ENCODE data around the gene SORBS1. TPM values are rescaled to one million over a fixed set of nuclear protein-coding genes. Genes with fewer than 3 reads are reported as not detected.

Gene SORBS1
- total and polyA plus RNA-seq, 3 experiments from 2014 or later = 0.28 to 1.7 (median 0.92) TPM

- no peak overlapping the region for H3K27ac ChIP-seq (ENCODE audit: low read depth, low read length)
- CTCF ChIA-PET = no interaction called here
- POLR2A ChIA-PET = no interaction called here
- H3K27me3 Mint-ChIP-seq = no peaks in the 10 kb centered on the region
- peaks cover 0 to 4% (median 0%) of the 10 kb centered on the region in 3 donors for H3K36me3 Mint-ChIP-seq
- H3K36me3 ChIP-seq (ENCODE audit: insufficient read depth, low read length) = no peaks in the 10 kb centered on the region
- no peaks in the 10 kb centered on the region for H3K4me1 Mint-ChIP-seq
- H3K4me3 ChIP-seq (ENCODE audit: low read length) = no peak overlapping the region
- H3K27me3 ChIP-seq (ENCODE audit: insufficient read depth, low read length, poor library complexity, severe bottlenecking) = no peaks in the 10 kb centered on the region
- no peak overlapping the region for H3K4me3 Mint-ChIP-seq
- H3K9me3 Mint-ChIP-seq = no peaks in the 10 kb centered on the region
- no peak for DNase-seq
- no peaks in the 10 kb centered on the region for H3K9me3 ChIP-seq (ENCODE audit: low read length)
- no peaks in the 10 kb centered on the region for H3K4me1 ChIP-seq (ENCODE audit: insufficient read depth, low read length)
- no peak overlapping the region for H3K27ac Mint-ChIP-seq
Observed at GRCh38 chr10:95414844-95415485, 146.2 kb downstream of the SORBS1 start.

GRCh38 chr10:95414016-95414830 is 146.9 kb downstream of the SORBS1 start:
- H3K9me3 Mint-ChIP-seq = no peaks in the 10 kb centered on the region
- CTCF ChIA-PET = interaction anchor here (0.7 kb wide), 1 partner anchor 120 kb away, joined by 3 read pairs; no protein-coding TSS in a partner anchor

GRCh38 chr10:95413588-95413987 is 147.6 kb downstream of the SORBS1 start:
- Mint-ChIP-seq H3K4me3 (no peak overlapping the region), H3K27ac (no peak overlapping the region), H3K36me3 (peaks cover 0 to 4% (median 0%) of the 10 kb centered on the region in 3 donors), H3K4me1 (no peaks in the 10 kb centered on the region), H3K27me3 (no peaks in the 10 kb centered on the region), H3K9me3 (no peaks in the 10 kb centered on the region)
- Histone ChIP-seq H3K9me3 (ENCODE audit: low read length) (no peaks in the 10 kb centered on the region), H3K36me3 (ENCODE audit: insufficient read depth, low read length) (no peaks in the 10 kb centered on the region), H3K27ac (ENCODE audit: low read depth, low read length) (no peak overlapping the region), H3K27me3 (ENCODE audit: insufficient read depth, low read length, poor library complexity, severe bottlenecking) (no peaks in the 10 kb centered on the region), H3K4me3 (ENCODE audit: low read length) (no peak overlapping the region), H3K4me1 (ENCODE audit: insufficient read depth, low read length) (no peaks in the 10 kb centered on the region)
- DNase-seq = no peak
- ChIA-PET CTCF (interaction anchor here (0.7 to 0.8 kb wide), 2 partner anchors 12 to 119 kb away, joined by 3 read pairs; no protein-coding TSS in a partner anchor), POLR2A (no interaction called here)

More at GRCh38 chr10:95414016-95414830, 146.9 kb downstream of the SORBS1 start:
- DNase-seq = no peak
- Mint-ChIP-seq H3K27me3 (no peaks in the 10 kb centered on the region), H3K27ac (no peak overlapping the region), H3K36me3 (peaks cover 0 to 4% (median 0%) of the 10 kb centered on the region in 3 donors), H3K4me1 (no peaks in the 10 kb centered on the region), H3K4me3 (no peak overlapping the region)
- Histone ChIP-seq H3K27ac (ENCODE audit: low read depth, low read length) (no peak overlapping the region), H3K4me1 (ENCODE audit: insufficient read depth, low read length) (no peaks in the 10 kb centered on the region), H3K36me3 (ENCODE audit: insufficient read depth, low read length) (no peaks in the 10 kb centered on the region), H3K27me3 (ENCODE audit: insufficient read depth, low read length, poor library complexity, severe bottlenecking) (no peaks in the 10 kb centered on the region), H3K9me3 (ENCODE audit: low read length) (no peaks in the 10 kb centered on the region), H3K4me3 (ENCODE audit: low read length) (no peak overlapping the region)
- POLR2A ChIA-PET = no interaction called here

GRCh38 chr10:95411635-95412034 is 149.5 kb downstream of the SORBS1 start:
- H3K4me1 Mint-ChIP-seq = no peaks in the 10 kb centered on the region
- Histone ChIP-seq H3K4me3 (ENCODE audit: low read length) (no peak overlapping the region), H3K27me3 (ENCODE audit: insufficient read depth, low read length, poor library complexity, severe bottlenecking) (no peaks in the 10 kb centered on the region), H3K4me1 (ENCODE audit: insufficient read depth, low read length) (no peaks in the 10 kb centered on the region), H3K27ac (ENCODE audit: low read depth, low read length) (no peak overlapping the region), H3K9me3 (ENCODE audit: low read length) (no peaks in the 10 kb centered on the region), H3K36me3 (ENCODE audit: insufficient read depth, low read length) (no peaks in the 10 kb centered on the region)
- CTCF ChIA-PET = no interaction called here
- no peaks in the 10 kb centered on the region for H3K9me3 Mint-ChIP-seq
- no peak for DNase-seq
- peaks cover 0 to 4% (median 0%) of the 10 kb centered on the region in 3 donors for H3K36me3 Mint-ChIP-seq
- H3K27ac Mint-ChIP-seq = no peak overlapping the region
- H3K4me3 Mint-ChIP-seq = no peak overlapping the region
- POLR2A ChIA-PET = no interaction called here
- peaks cover 0 to 3% of the 10 kb centered on the region in 2 donors for H3K27me3 Mint-ChIP-seq

GRCh38 chr10:95408983-95409873 is 151.9 kb downstream of the SORBS1 start:
- no peaks in the 10 kb centered on the region for H3K9me3 ChIP-seq (ENCODE audit: low read length)
- no peak for DNase-seq
- no peaks in the 10 kb centered on the region for H3K4me1 ChIP-seq (ENCODE audit: insufficient read depth, low read length)
- ChIA-PET CTCF (no interaction called here), POLR2A (no interaction called here)
- H3K27me3 ChIP-seq (ENCODE audit: insufficient read depth, low read length, poor library complexity, severe bottlenecking) = no peaks in the 10 kb centered on the region
- H3K27ac Mint-ChIP-seq = no peak overlapping the region
- no peaks in the 10 kb centered on the region for H3K36me3 ChIP-seq (ENCODE audit: insufficient read depth, low read length)
- no peak overlapping the region for H3K27ac ChIP-seq (ENCODE audit: low read depth, low read length)
- peaks cover 0 to 7% of the 10 kb centered on the region in 2 donors for H3K27me3 Mint-ChIP-seq
- H3K36me3 Mint-ChIP-seq = peaks cover 0 to 4% (median 0%) of the 10 kb centered on the region in 3 donors
- no peaks in the 10 kb centered on the region for H3K4me1 Mint-ChIP-seq
- H3K9me3 Mint-ChIP-seq = no peaks in the 10 kb centered on the region
- no peak overlapping the region for H3K4me3 ChIP-seq (ENCODE audit: low read length)
- H3K4me3 Mint-ChIP-seq = no peak overlapping the region

DNA sequence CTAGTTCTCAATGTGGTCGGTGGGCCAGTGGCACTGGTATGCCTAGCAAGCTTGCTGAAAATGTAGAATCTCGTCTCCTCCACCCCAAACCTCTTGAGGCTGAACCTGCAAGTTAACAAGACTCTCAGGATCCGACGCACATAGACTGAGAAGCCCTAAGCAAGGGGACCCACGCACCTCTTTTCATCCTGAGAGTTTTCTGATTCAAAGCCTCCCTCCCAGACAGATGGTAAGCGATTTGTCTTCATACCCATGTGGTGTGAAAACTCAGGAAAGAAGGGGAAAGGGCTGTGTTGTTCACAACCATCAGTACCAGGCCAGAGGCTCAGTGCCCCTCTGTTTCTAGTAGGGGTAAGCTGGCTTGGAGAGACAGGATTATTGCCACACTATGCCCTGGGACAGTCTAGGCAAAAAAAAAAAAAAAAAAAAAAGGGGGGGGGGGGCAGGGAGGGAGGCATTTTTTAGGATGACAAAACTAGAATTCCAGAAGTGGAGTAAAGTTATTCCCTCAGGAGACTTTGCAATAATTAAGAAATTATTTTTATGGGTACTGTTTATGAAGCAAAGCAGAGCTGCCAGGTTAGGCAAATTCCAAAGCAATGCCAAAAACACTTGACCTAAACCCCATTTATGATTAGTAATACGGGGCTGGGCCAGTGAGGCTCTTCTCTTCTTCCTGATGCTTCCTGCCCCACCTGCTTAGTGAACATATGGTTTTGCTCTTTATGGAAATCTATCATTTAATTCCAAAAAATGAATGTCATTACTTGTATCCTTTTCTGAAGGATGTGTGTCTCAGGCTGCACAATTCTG is 152.8 kb downstream of the SORBS1 start:
- no peaks in the 10 kb centered on the region for H3K27me3 ChIP-seq (ENCODE audit: insufficient read depth, low read length, poor library complexity, severe bottlenecking)
- H3K9me3 ChIP-seq (ENCODE audit: low read length) = no peaks in the 10 kb centered on the region
- H3K36me3 ChIP-seq (ENCODE audit: insufficient read depth, low read length) = no peaks in the 10 kb centered on the region
- H3K27ac ChIP-seq (ENCODE audit: low read depth, low read length) = no peak overlapping the region
- Mint-ChIP-seq H3K9me3 (no peaks in the 10 kb centered on the region), H3K4me3 (no peak overlapping the region), H3K4me1 (no peaks in the 10 kb centered on the region), H3K27ac (no peak overlapping the region), H3K27me3 (peaks cover 0 to 9% of the 10 kb centered on the region in 2 donors), H3K36me3 (no peaks in the 10 kb centered on the region)
- no peak overlapping the region for H3K4me3 ChIP-seq (ENCODE audit: low read length)
- no peak for DNase-seq
- POLR2A ChIA-PET = no interaction called here
- CTCF ChIA-PET = no interaction called here
- no peaks in the 10 kb centered on the region for H3K4me1 ChIP-seq (ENCODE audit: insufficient read depth, low read length)

DNA sequence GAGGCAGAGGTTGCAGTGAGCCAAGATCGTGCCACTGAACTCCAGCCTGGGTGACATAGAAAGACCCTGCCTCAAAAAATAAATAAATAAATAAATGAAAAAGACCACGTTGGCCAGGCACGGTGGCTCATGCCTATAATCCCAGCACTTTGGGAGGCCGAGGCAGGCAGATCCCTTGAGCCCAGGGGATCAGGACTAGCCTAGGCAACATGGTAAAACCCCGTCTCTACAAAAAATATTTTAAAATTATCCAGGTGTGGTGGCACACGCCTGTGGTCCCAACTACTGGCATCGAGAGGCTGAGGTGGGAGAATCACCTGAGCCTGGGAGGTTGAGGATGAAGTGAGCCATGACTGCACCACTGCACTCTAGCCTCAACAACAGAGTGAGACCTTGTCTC is 153.6 kb downstream of the SORBS1 start:
- H3K4me1 Mint-ChIP-seq = no peaks in the 10 kb centered on the region
- Histone ChIP-seq H3K36me3 (ENCODE audit: insufficient read depth, low read length) (no peaks in the 10 kb centered on the region), H3K9me3 (ENCODE audit: low read length) (no peaks in the 10 kb centered on the region), H3K27me3 (ENCODE audit: insufficient read depth, low read length, poor library complexity, severe bottlenecking) (no peaks in the 10 kb centered on the region), H3K27ac (ENCODE audit: low read depth, low read length) (no peak overlapping the region), H3K4me3 (ENCODE audit: low read length) (no peak overlapping the region), H3K4me1 (ENCODE audit: insufficient read depth, low read length) (no peaks in the 10 kb centered on the region)
- peaks cover 3 to 9% of the 10 kb centered on the region in 2 donors for H3K27me3 Mint-ChIP-seq
- no peak overlapping the region for H3K27ac Mint-ChIP-seq
- ChIA-PET POLR2A (no interaction called here), CTCF (interaction anchor here (1.2 kb wide), 1 partner anchor 23 kb away, joined by 3 read pairs; no protein-coding TSS in a partner anchor)
- no peak overlapping the region for H3K4me3 Mint-ChIP-seq
- DNase-seq = no peak
- H3K9me3 Mint-ChIP-seq = no peaks in the 10 kb centered on the region
- H3K36me3 Mint-ChIP-seq = no peaks in the 10 kb centered on the region

Data from CD8-positive, alpha-beta memory T cell (primary cell).